HepG2 (cell line): Measurements from ENCODE around the gene MPIG6B. TPM values are rescaled to one million over a fixed set of nuclear protein-coding genes. Genes with fewer than 3 reads are reported as not detected.

Experiments used
- BRD4 ChIP-seq: sonication (generic); formaldehyde crosslinking; IDR thresholded peaks from 2 replicates; pipeline ENCODE4 v1.4.0; 2020; ENCODE audit warnings: missing genetic modification reagents
- NR3C1 ChIP-seq: sonication (generic); formaldehyde crosslinking; IDR thresholded peaks from 2 replicates; pipeline ENCODE4 v1.4.0; 2020; ENCODE audit warnings: missing genetic modification reagents
- ZNF44 ChIP-seq: sonication (generic); formaldehyde crosslinking; IDR thresholded peaks from 2 replicates; pipeline ENCODE4 v1.5.1; 2020; ENCODE audit warnings: mild to moderate bottlenecking, missing genetic modification reagents
- ZNF501 ChIP-seq: sonication (generic); formaldehyde crosslinking; IDR thresholded peaks from 2 replicates; pipeline ENCODE4 v1.5.1; 2020; ENCODE audit warnings: mild to moderate bottlenecking, moderate library complexity, missing genetic modification reagents
- ZNF629 ChIP-seq: sonication (generic); formaldehyde crosslinking; conservative IDR thresholded peaks from 2 replicates; pipeline ENCODE4 v1.5.0; 2020; ENCODE audit warnings: missing genetic modification reagents
- ZNF678 ChIP-seq: sonication (generic); formaldehyde crosslinking; IDR thresholded peaks from 2 replicates; pipeline ENCODE4 v1.4.0; 2020; ENCODE audit warnings: mild to moderate bottlenecking, missing genetic modification reagents
- ZSCAN31 ChIP-seq: sonication (generic); formaldehyde crosslinking; IDR thresholded peaks from 2 replicates; pipeline ENCODE4 v1.5.0; 2020; ENCODE audit warnings: low read depth, mild to moderate bottlenecking, missing genetic modification reagents
- polyA plus RNA-seq, 8 experiments: library from polyadenylated mRNA; depleted of rRNA in 3 of 8; stranded (reverse) in 7 of 8; unstranded in 1 of 8; fragments of >200 nt; fragmentation: Illumina TruSeq in 4 of 8; extraction: Trizol in 4 of 8; gene quantifications; 2 replicates each; pipeline versions ENCODE4 v1.2.1 to v1.2.3, GENCODE V29; 2011 to 2016; ENCODE audit warnings: low read depth in 4 of 8, missing spikeins in 1 of 8, mixed read lengths in 1 of 8; ENCODE audit not compliant: insufficient read depth in 1 of 8
- total RNA-seq, 5 experiments: library from RNA; depleted of rRNA; stranded (reverse); fragments of >200 nt; fragmentation: Illumina TruSeq; extraction: Trizol; gene quantifications; 2 replicates each; pipeline ENCODE4 v1.2.3, GENCODE V29; 2016; ENCODE audit warnings: low read depth in 1 of 5
- TF ChIP-seq, protein P1 (sequence below), 2 experiments: sonication (generic) in 1 of 2; formaldehyde crosslinking in 1 of 2; IDR thresholded peaks; 2 replicates each; pipeline versions ENCODE4 v1.6.1 to v1.9.0; 2014 to 2022; ENCODE audit warnings: antibody characterized with exemption in 1 of 2, borderline replicate concordance in 1 of 2, inconsistent platforms in 1 of 2, low read depth in 1 of 2, missing genetic modification reagents in 1 of 2
- TF ChIP-seq, protein P2 (sequence below): sonication (generic); formaldehyde crosslinking; IDR thresholded peaks from 2 replicates; pipeline ENCODE4 v1.8.0; 2022; ENCODE audit warnings: missing genetic modification reagents, mild to moderate bottlenecking, inconsistent platforms, borderline replicate concordance
- TF ChIP-seq, protein P3 (sequence below): sonication (generic); formaldehyde crosslinking; IDR thresholded peaks from 2 replicates; pipeline ENCODE4 v1.5.1; 2020; ENCODE audit warnings: mild to moderate bottlenecking, missing genetic modification reagents, borderline replicate concordance
- TF ChIP-seq, protein P4 (sequence below): sonication (generic); formaldehyde crosslinking; IDR thresholded peaks from 2 replicates; pipeline ENCODE4 v1.5.0; 2020; ENCODE audit warnings: missing genetic modification reagents
- TF ChIP-seq, protein P5 (sequence below): sonication (generic); formaldehyde crosslinking; IDR thresholded peaks from 2 replicates; pipeline ENCODE4 v1.4.0; 2020; ENCODE audit warnings: mild to moderate bottlenecking, missing genetic modification reagents

The MPIG6B gene
- total and polyA plus RNA-seq, 2 of the 13 experiments (the other 11 are each of a cell fraction or from before 2014, with no cell fraction given): not detected

GRCh38 chr6:31737991-31738979 is 15.1 kb downstream of the MPIG6B start (continued):
- TF ChIP-seq, protein P1, sequence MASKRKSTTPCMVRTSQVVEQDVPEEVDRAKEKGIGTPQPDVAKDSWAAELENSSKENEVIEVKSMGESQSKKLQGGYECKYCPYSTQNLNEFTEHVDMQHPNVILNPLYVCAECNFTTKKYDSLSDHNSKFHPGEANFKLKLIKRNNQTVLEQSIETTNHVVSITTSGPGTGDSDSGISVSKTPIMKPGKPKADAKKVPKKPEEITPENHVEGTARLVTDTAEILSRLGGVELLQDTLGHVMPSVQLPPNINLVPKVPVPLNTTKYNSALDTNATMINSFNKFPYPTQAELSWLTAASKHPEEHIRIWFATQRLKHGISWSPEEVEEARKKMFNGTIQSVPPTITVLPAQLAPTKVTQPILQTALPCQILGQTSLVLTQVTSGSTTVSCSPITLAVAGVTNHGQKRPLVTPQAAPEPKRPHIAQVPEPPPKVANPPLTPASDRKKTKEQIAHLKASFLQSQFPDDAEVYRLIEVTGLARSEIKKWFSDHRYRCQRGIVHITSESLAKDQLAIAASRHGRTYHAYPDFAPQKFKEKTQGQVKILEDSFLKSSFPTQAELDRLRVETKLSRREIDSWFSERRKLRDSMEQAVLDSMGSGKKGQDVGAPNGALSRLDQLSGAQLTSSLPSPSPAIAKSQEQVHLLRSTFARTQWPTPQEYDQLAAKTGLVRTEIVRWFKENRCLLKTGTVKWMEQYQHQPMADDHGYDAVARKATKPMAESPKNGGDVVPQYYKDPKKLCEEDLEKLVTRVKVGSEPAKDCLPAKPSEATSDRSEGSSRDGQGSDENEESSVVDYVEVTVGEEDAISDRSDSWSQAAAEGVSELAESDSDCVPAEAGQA (IDR thresholded peaks at IDR 0.05; ENCODE audit: low read depth): peak; percentile 11; the same call in 1 of the 2 replicates
- TF ChIP-seq, protein P1 (CRISPR knock-in tag; IDR thresholded peaks at IDR 0.05; ENCODE audit: borderline replicate concordance): no peak
- TF ChIP-seq ZNF678 (CRISPR knock-in tag) (no peak), ZSCAN31 (CRISPR knock-in tag) (peak; percentile 82; the same call in 1 of the 2 replicates), BRD4 (CRISPR knock-in tag) (peak; percentile 49; the same call in 1 of the 2 replicates), NR3C1 (no peak), ZNF44 (CRISPR knock-in tag) (no peak), ZNF501 (CRISPR knock-in tag) (peak; percentile 65; the same call in 1 of the 2 replicates), ZNF629 (CRISPR knock-in tag) (0 out of 2 replicates have a peak, but pooled peaks have one; percentile 46)
- TF ChIP-seq, protein P2, sequence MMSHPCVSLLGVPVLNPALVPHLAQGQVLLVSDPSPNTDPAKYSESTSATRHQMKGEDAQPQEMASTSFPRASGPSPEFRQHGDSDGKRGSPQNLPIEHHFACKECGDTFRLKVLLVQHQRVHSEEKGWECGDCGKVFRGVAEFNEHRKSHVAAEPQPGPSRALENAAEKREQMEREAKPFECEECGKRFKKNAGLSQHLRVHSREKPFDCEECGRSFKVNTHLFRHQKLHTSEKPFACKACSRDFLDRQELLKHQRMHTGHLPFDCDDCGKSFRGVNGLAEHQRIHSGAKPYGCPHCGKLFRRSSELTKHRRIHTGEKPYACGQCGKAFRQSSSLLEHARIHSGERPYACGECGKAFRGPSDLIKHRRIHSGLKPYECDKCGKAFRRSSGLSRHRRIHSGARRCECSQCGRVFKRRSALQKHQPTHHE (CRISPR knock-in tag): peak; percentile 74; the same call in 1 of the 2 replicates
- TF ChIP-seq, protein P3, sequence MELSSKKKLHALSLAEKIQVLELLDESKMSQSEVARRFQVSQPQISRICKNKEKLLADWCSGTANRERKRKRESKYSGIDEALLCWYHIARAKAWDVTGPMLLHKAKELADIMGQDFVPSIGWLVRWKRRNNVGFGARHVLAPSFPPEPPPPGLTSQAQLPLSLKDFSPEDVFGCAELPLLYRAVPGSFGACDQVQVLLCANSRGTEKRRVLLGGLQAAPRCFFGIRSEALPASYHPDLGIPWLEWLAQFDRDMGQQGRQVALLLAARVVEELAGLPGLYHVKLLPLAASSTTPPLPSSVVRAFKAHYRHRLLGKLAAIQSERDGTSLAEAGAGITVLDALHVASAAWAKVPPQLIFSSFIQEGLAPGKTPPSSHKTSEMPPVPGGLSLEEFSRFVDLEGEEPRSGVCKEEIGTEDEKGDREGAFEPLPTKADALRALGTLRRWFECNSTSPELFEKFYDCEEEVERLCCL (CRISPR knock-in tag): no peak
- TF ChIP-seq, protein P4, sequence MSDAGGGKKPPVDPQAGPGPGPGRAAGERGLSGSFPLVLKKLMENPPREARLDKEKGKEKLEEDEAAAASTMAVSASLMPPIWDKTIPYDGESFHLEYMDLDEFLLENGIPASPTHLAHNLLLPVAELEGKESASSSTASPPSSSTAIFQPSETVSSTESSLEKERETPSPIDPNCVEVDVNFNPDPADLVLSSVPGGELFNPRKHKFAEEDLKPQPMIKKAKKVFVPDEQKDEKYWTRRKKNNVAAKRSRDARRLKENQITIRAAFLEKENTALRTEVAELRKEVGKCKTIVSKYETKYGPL (CRISPR knock-in tag): no peak
- TF ChIP-seq, protein P5, sequence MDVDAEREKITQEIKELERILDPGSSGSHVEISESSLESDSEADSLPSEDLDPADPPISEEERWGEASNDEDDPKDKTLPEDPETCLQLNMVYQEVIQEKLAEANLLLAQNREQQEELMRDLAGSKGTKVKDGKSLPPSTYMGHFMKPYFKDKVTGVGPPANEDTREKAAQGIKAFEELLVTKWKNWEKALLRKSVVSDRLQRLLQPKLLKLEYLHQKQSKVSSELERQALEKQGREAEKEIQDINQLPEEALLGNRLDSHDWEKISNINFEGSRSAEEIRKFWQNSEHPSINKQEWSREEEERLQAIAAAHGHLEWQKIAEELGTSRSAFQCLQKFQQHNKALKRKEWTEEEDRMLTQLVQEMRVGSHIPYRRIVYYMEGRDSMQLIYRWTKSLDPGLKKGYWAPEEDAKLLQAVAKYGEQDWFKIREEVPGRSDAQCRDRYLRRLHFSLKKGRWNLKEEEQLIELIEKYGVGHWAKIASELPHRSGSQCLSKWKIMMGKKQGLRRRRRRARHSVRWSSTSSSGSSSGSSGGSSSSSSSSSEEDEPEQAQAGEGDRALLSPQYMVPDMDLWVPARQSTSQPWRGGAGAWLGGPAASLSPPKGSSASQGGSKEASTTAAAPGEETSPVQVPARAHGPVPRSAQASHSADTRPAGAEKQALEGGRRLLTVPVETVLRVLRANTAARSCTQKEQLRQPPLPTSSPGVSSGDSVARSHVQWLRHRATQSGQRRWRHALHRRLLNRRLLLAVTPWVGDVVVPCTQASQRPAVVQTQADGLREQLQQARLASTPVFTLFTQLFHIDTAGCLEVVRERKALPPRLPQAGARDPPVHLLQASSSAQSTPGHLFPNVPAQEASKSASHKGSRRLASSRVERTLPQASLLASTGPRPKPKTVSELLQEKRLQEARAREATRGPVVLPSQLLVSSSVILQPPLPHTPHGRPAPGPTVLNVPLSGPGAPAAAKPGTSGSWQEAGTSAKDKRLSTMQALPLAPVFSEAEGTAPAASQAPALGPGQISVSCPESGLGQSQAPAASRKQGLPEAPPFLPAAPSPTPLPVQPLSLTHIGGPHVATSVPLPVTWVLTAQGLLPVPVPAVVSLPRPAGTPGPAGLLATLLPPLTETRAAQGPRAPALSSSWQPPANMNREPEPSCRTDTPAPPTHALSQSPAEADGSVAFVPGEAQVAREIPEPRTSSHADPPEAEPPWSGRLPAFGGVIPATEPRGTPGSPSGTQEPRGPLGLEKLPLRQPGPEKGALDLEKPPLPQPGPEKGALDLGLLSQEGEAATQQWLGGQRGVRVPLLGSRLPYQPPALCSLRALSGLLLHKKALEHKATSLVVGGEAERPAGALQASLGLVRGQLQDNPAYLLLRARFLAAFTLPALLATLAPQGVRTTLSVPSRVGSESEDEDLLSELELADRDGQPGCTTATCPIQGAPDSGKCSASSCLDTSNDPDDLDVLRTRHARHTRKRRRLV (CRISPR knock-in tag): peak; percentile 55
